ENCODE data around the gene SUCNR1. TPM values are rescaled to one million over a fixed set of nuclear protein-coding genes. Genes with fewer than 3 reads are reported as not detected.
"Not testable (repeated sequence)": the region's sequence is repeated elsewhere in the genome, so short reads cannot be mapped to it uniquely, and the experiment has no call there.

SUCNR1 gene
- total and polyA plus RNA-seq, 2 of the 4 experiments (the other 2 are of a cell fraction), result not detected

- H4K20me1 ChIP-seq (ENCODE audit: insufficient read depth, low read length), result no peaks in the 10 kb centered on the region
- no peak overlapping the region for H3K9ac ChIP-seq (ENCODE audit: low read depth, low read length)
- H4K5ac ChIP-seq (ENCODE audit: low read depth, low read length), result no peak overlapping the region
- WGBS, 2 experiments (ENCODE audit: extremely low coverage in 2 of 2, insufficient read length in 1 of 2), result no CpG with 5 or more reads among the region's 5 CpGs
- H2AK5ac ChIP-seq (ENCODE audit: low read depth, low read length), result no peak overlapping the region; the same call in 1 of the 2 replicates
- H3K56ac ChIP-seq (ENCODE audit: extremely low read depth, insufficient read depth, low read length), result no peak overlapping the region
- no peak overlapping the region for H3K27ac ChIP-seq (ENCODE audit: insufficient read depth, low read length)
- H3K27me3 ChIP-seq (ENCODE audit: control insufficient read depth, insufficient read depth, low read length), result no peaks in the 10 kb centered on the region
- H3K4ac ChIP-seq (ENCODE audit: low read depth, low read length), result no peak overlapping the region
- H3K79me1 ChIP-seq (ENCODE audit: low read depth in 1 of 2, low read length in 2 of 2), result no peaks in the 10 kb centered on the region
- H3K18ac ChIP-seq (ENCODE audit: low read depth, low read length), result no peak overlapping the region; the same call in 1 of the 2 replicates
- H2AFZ ChIP-seq (replicated peaks; ENCODE audit: low read length, poor library complexity), result no peak overlapping the region
- dilution Hi-C loops (cut with HindIII; ENCODE audit: low sequenced_read_pairs, unreplicated experiment), result no loop called here
- H3K9me3 ChIP-seq (ENCODE audit: control insufficient read depth, insufficient read depth, low read length), result no peaks in the 10 kb centered on the region
- H3K4me2 ChIP-seq (ENCODE audit: low read depth, low read length), result no peak overlapping the region; the same call in 1 of the 2 replicates
- DNase-seq (peak; percentile 76), ATAC-seq (ENCODE audit: low read depth) (no peak; the same call in 1 of the 2 replicates)
- no peak overlapping the region for H2AK9ac ChIP-seq (replicated peaks; ENCODE audit: low read depth, low read length, poor library complexity)
- TF ChIP-seq MAFK (IDR thresholded peaks at IDR 0.05; ENCODE audit: low read depth, low read length) (no peak), SMC3 (IDR thresholded peaks at IDR 0.05; ENCODE audit: low read depth, low read length) (no peak), RCOR1 (IDR thresholded peaks at IDR 0.05; ENCODE audit: insufficient replicate concordance, low read length) (no peak), NFE2L2 (IDR thresholded peaks at IDR 0.05; ENCODE audit: low read depth, low read length) (no peak), ELK1 (IDR thresholded peaks at IDR 0.05; ENCODE audit: borderline replicate concordance, low read depth, low read length) (no peak), CHD1 (IDR thresholded peaks at IDR 0.05; ENCODE audit: low read depth, low read length) (no peak), MXI1 (IDR thresholded peaks at IDR 0.05; ENCODE audit: borderline replicate concordance, low read depth, low read length) (no peak)
- peaks cover 12% of the 10 kb centered on the region for H3K4me1 ChIP-seq (ENCODE audit: control insufficient read depth, insufficient read depth, low read length)
- H2BK15ac ChIP-seq (ENCODE audit: low read depth, low read length), result no peak overlapping the region
- H2BK20ac ChIP-seq (ENCODE audit: low read depth, low read length), result peak overlapping the region; percentile 35; the same call in 1 of the 2 replicates
- H4K8ac ChIP-seq (ENCODE audit: low read depth in 2 of 2, low read length in 2 of 2), result no peak overlapping the region
- no peak overlapping the region for H3K4me3 ChIP-seq (ENCODE audit: insufficient read depth, low read depth, low read length)
- POLR2A ChIA-PET (ENCODE audit: unreplicated experiment), result no interaction called here
- no peak overlapping the region for H4K91ac ChIP-seq (ENCODE audit: insufficient read depth, low read depth, low read length)
- BruUV-seq (replicated peaks), result no TSS peak
- intact Hi-C loops (cut with micrococcal nuclease), result loop anchor here (2.0 kb wide), 1 partner anchor 340 kb away; no protein-coding TSS in a partner anchor
- in situ Hi-C loops (cut with MboI; ENCODE audit: low sequenced_read_pairs), result no loop called here
- H3K23ac ChIP-seq (ENCODE audit: low read depth, low read length), result no peak overlapping the region
- CTCF ChIA-PET, result interaction anchor here (0.6 to 0.7 kb wide), 2 partner anchors 32 to 509 kb away, joined by 3 read pairs; no protein-coding TSS in a partner anchor
- no peak overlapping the region for H3K14ac ChIP-seq (replicated peaks; ENCODE audit: low read depth, low read length)
- no peaks in the 10 kb centered on the region for H3K36me3 ChIP-seq (ENCODE audit: control insufficient read depth, insufficient read depth, low read length)
- H3K9me1 ChIP-seq (ENCODE audit: insufficient read depth, low read length), result peaks cover 6% of the 10 kb centered on the region; the same call in 1 of the 2 replicates
- peak overlapping the region; percentile 14; the same call in 1 of the 2 replicates for H2BK120ac ChIP-seq (ENCODE audit: low read depth, low read length)
- no peak overlapping the region for H2BK5ac ChIP-seq (ENCODE audit: low read depth, low read length, poor library complexity, severe bottlenecking)
Measured at GRCh38 chr3:151926956-151927355, 53.5 kb downstream of the SUCNR1 start.

GRCh38 chr3:151927915-151928525, 54.6 kb downstream of the SUCNR1 start:
- intact Hi-C loops (cut with micrococcal nuclease), result loop anchor here (2.0 kb wide), 1 partner anchor 339 kb away; no protein-coding TSS in a partner anchor

More at GRCh38 chr3:151927915-151928525, 54.6 kb downstream of the SUCNR1 start:
- H3K9ac ChIP-seq (ENCODE audit: low read depth, low read length); H2AK5ac ChIP-seq (ENCODE audit: low read depth, low read length); in situ Hi-C loops (cut with MboI; ENCODE audit: low sequenced_read_pairs); H3K23ac ChIP-seq (ENCODE audit: low read depth, low read length); H2BK15ac ChIP-seq (ENCODE audit: low read depth, low read length); H3K18ac ChIP-seq (ENCODE audit: low read depth, low read length); BruUV-seq (replicated peaks); H3K56ac ChIP-seq (ENCODE audit: extremely low read depth, insufficient read depth, low read length); H4K91ac ChIP-seq (ENCODE audit: insufficient read depth, low read depth, low read length); H2BK20ac ChIP-seq (ENCODE audit: low read depth, low read length); CTCF ChIA-PET; dilution Hi-C loops (cut with HindIII; ENCODE audit: low sequenced_read_pairs, unreplicated experiment); H3K36me3 ChIP-seq (ENCODE audit: control insufficient read depth, insufficient read depth, low read length); H4K5ac ChIP-seq (ENCODE audit: low read depth, low read length); H4K20me1 ChIP-seq (ENCODE audit: insufficient read depth, low read length); H3K4me2 ChIP-seq (ENCODE audit: low read depth, low read length); H3K9me3 ChIP-seq (ENCODE audit: control insufficient read depth, insufficient read depth, low read length); H3K79me1 ChIP-seq (ENCODE audit: low read depth in 1 of 2, low read length in 2 of 2); H2AFZ ChIP-seq (replicated peaks; ENCODE audit: low read length, poor library complexity); H3K4me3 ChIP-seq (ENCODE audit: insufficient read depth, low read depth, low read length); H2AK9ac ChIP-seq (replicated peaks; ENCODE audit: low read depth, low read length, poor library complexity); POLR2A ChIA-PET (ENCODE audit: unreplicated experiment); ATAC-seq (ENCODE audit: low read depth); H3K27me3 ChIP-seq (ENCODE audit: control insufficient read depth, insufficient read depth, low read length); H2BK120ac ChIP-seq (ENCODE audit: low read depth, low read length); H3K27ac ChIP-seq (ENCODE audit: insufficient read depth, low read length); H3K14ac ChIP-seq (replicated peaks; ENCODE audit: low read depth, low read length); H3K4ac ChIP-seq (ENCODE audit: low read depth, low read length); H3K9me1 ChIP-seq (ENCODE audit: insufficient read depth, low read length); DNase-seq; H2BK5ac ChIP-seq (ENCODE audit: low read depth, low read length, poor library complexity, severe bottlenecking); H4K8ac ChIP-seq (ENCODE audit: low read depth in 2 of 2, low read length in 2 of 2): not testable (repeated sequence)
- H3K4me1 ChIP-seq (ENCODE audit: control insufficient read depth, insufficient read depth, low read length), result peaks cover 12% of the 10 kb centered on the region
- WGBS, 2 experiments (ENCODE audit: extremely low coverage in 2 of 2, insufficient read length in 1 of 2), result no CpG with 5 or more reads among the region's 49 CpGs

Data from IMR-90 (cell line).